Type B pancreatic cell (in vitro differentiated cells): ENCODE results near the gene SNAP29. TPM values are rescaled to one million over a fixed set of nuclear protein-coding genes. Genes with fewer than 3 reads are reported as not detected.
"Not testable (repeated sequence)": the region's sequence is repeated elsewhere in the genome, so short reads cannot be mapped to it uniquely, and the experiment has no call there.

Experiments
- DNase-seq: peaks from one replicate; pipeline ENCODE4 v3.0.0; 2021; ENCODE audit warnings: mixed read lengths; ENCODE audit not compliant: unreplicated experiment; ENCODE audit errors: extremely low spot score
- H3K27ac Mint-ChIP-seq: 2 replicates; pipeline ENCODE4 v1.8.0; 2021; ENCODE audit warnings: mild to moderate bottlenecking, mixed read lengths
- H3K27me3 Mint-ChIP-seq: 2 replicates; pipeline ENCODE4 v1.8.0; 2021; ENCODE audit warnings: mixed read lengths
- H3K36me3 Mint-ChIP-seq: 2 replicates; pipeline ENCODE4 v1.8.0; 2021; ENCODE audit warnings: mixed read lengths
- H3K4me1 Mint-ChIP-seq: one replicate; pipeline ENCODE4 v1.8.0; 2021; ENCODE audit warnings: mixed read lengths; ENCODE audit not compliant: unreplicated experiment
- H3K4me3 Mint-ChIP-seq: 2 replicates; pipeline ENCODE4 v1.8.0; 2021; ENCODE audit warnings: mild to moderate bottlenecking, mixed read lengths
- H3K9me3 Mint-ChIP-seq: 2 replicates; pipeline ENCODE4 v1.8.0; 2021; ENCODE audit warnings: mixed read lengths
- total RNA-seq: library from RNA; stranded (reverse); gene quantifications from 2 replicates; pipeline ENCODE4 v1.2.1, GENCODE V29; 2021; ENCODE audit warnings: low replicate concordance
- TF ChIP-seq, protein P1 (sequence below): fragments of 200-600 bp; sonication (generic); conservative IDR thresholded peaks from 2 replicates; pipeline ENCODE4 v1.5.0; 2021; ENCODE audit warnings: antibody characterized with exemption, mild to moderate bottlenecking

SNAP29 gene
- total RNA-seq, 1 donor from 2014 or later, result 20.4 TPM

DNA sequence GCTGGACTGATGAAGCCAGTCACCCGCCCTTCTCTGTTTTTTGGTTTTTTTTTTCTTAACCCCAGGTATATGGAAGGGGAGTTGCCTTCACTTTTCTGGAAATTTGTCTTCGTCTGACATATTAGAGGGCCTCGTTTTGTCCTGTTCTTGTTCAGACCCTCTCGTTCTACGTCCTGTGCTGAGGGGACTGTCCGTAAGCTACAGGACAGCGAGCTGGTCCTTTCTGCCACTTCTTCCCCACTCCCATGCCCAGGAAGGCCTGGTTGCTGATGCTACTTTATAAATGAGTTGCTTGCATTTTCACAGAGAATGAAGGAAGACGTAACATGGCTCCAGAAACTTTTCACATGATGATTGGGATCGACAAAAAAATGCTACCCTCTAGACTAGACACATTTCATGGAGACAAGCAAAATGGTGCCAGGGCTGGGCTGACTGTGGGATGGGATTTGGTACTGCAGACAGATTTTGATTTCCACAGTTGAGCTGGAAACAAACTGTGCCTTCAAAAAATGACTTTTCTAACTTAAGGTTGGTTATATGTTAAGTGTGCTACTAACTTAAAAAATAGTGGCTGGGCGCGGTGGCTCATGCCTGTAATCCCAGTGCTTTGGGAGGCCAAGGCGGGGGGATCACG, 31.2 kb downstream of the SNAP29 start:
- peaks cover 14% of the 10 kb centered on the region for H3K36me3 Mint-ChIP-seq
- no peaks in the 10 kb centered on the region for H3K9me3 Mint-ChIP-seq
- H3K27ac Mint-ChIP-seq, result no peak overlapping the region
- no peak overlapping the region for H3K4me3 Mint-ChIP-seq
- H3K4me1 Mint-ChIP-seq, result peaks cover 14% of the 10 kb centered on the region
- DNase-seq, result no peak
- H3K27me3 Mint-ChIP-seq, result no peaks in the 10 kb centered on the region
- TF ChIP-seq, protein P1, sequence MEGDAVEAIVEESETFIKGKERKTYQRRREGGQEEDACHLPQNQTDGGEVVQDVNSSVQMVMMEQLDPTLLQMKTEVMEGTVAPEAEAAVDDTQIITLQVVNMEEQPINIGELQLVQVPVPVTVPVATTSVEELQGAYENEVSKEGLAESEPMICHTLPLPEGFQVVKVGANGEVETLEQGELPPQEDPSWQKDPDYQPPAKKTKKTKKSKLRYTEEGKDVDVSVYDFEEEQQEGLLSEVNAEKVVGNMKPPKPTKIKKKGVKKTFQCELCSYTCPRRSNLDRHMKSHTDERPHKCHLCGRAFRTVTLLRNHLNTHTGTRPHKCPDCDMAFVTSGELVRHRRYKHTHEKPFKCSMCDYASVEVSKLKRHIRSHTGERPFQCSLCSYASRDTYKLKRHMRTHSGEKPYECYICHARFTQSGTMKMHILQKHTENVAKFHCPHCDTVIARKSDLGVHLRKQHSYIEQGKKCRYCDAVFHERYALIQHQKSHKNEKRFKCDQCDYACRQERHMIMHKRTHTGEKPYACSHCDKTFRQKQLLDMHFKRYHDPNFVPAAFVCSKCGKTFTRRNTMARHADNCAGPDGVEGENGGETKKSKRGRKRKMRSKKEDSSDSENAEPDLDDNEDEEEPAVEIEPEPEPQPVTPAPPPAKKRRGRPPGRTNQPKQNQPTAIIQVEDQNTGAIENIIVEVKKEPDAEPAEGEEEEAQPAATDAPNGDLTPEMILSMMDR, result no peak

DNA sequence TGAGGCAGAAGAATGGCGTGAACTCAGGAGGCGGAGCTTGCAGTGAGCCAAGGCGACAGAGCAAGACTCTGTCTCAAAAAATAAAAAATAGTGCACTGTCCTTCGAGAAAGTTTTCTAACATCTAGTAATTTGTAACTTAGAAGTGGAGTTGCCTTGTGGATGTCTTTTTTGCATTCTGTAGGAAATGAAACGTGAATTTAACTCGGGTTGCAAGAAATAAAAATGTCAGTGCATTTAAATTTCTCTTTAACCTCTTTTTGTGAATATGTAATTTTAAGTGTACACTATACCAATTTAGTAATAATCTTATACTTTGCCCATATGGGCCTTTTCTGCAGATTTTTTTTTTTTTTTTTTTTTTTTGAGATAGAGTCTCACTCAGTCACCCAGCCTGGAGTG, 32.2 kb downstream of the SNAP29 start:
- Mint-ChIP-seq H3K27ac (no peak overlapping the region), H3K4me3 (no peak overlapping the region), H3K27me3 (no peaks in the 10 kb centered on the region), H3K9me3 (no peaks in the 10 kb centered on the region), H3K4me1 (peaks cover 6% of the 10 kb centered on the region), H3K36me3 (peaks cover 14% of the 10 kb centered on the region)
- no peak for DNase-seq
- TF ChIP-seq, protein P1, result no peak

DNA sequence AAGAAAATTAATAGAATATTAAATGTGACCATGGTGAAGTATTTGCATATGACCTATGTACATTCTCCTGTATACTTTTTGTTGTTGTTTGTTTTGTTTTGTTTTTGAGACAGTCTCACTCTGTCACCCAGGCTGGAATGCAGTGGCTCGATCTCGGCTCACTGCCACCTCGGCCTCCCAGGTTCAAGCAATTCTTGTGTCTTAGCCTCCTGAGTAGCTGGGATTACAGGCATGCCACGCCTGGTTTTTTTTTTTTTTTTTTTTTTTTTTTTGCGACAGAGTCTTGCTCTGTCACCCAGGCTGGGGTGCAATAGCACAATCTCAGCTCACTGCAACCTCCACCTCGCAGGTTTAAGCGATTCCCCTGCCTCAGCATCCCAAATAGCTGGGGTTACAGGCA, 38.9 kb downstream of the SNAP29 start:
- not testable (repeated sequence) for H3K27me3 Mint-ChIP-seq, H3K4me1 Mint-ChIP-seq, H3K9me3 Mint-ChIP-seq, H3K27ac Mint-ChIP-seq, H3K36me3 Mint-ChIP-seq, DNase-seq, H3K4me3 Mint-ChIP-seq

DNA sequence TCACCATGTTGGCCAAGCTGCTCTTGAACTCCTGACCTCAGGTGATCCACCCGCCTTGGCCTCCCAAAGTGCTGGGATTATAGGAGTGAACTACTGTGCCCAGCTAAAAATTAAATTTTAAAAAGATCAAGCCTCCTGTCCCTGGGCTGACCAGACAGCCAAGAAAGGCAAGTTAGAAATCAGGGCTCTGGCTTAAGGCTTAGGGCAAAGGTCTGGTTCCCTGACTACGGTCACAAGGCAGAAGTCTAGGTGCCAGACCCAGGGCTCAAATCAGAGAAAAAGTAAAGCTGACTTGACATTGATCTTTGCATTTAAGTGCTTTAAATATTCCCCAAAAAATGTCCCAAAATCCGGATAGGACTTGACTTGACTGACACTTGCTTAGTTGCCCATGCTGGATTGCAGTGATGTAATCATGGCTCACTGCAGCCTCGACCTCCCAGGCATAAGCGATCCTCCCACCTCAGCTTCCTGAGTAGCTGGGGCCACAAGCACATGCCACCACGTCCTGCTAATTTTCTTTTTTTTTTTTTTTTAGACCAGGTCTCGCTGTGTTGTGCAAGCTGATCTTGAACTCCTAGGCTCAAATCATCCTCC, 41.1 kb downstream of the SNAP29 start:
- TF ChIP-seq, protein P1, result no peak
- Mint-ChIP-seq H3K27ac (no peak overlapping the region), H3K4me3 (no peak overlapping the region), H3K9me3 (no peaks in the 10 kb centered on the region), H3K36me3 (no peaks in the 10 kb centered on the region), H3K27me3 (no peaks in the 10 kb centered on the region), H3K4me1 (no peaks in the 10 kb centered on the region)
- DNase-seq, result no peak

DNA sequence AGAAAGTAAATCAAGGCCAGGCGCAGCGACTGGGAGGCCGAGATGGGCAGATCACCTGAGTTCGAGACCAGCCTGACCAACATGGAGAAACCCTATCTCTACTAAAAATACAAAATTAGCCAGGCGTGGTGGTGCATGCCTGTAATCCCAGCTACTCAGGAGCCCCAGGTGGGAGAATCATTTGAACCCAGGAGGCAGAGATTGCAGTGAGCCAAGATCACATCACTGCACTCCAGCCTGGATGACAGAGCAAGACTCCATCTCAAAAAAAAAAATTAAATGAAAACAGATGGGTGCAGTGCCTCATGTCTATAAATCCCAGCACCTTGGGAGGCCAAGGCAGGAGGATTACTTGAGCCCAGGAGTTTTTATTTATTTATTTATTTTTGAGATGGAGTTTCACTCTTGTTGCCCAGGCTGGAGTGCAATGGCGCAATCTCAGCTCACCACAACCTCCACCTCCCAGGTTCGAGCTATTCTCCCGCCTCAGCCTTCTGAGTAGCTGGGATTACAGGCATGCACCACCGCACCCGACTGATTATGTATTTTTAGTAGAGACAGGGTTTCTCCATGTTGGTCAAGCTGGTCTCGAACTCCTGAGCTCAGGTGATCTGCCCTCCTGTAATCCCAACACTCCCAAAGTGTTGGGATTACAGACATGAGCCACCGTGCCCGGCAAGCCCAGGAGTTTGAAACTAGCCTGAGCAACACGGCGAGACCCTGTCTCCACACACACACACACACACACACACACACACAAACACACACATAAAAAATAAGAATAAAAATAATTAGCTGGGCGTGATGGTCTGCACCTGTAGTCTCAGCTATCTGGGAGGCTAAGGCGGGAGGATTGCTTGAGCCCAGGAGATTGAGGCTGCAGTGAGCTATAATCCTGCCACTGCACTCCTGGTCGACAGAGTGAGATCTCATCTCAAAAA, 42.6 kb downstream of the SNAP29 start:
- not testable (repeated sequence) for H3K4me1 Mint-ChIP-seq, H3K9me3 Mint-ChIP-seq, H3K4me3 Mint-ChIP-seq, H3K27ac Mint-ChIP-seq, H3K27me3 Mint-ChIP-seq, H3K36me3 Mint-ChIP-seq, DNase-seq

DNA sequence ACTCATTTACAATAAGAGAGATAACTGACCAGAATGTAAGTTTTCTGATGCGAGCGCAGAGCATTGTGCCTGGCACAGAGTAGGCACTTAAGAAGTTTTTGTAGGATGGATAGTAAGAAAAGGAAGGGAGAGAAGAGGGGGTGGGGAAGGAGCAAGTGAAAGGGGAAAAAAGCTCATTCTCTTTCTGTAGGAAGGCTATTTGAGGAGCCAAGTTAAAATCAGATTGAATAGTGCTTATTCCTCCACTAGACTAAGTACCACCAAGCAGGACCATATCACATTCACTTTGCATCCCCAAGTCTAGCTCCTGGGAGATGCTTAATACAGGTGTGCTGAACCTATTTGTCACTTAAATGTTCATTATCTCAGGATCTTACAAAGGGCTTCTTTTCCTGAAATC, 44.3 kb downstream of the SNAP29 start:
- Mint-ChIP-seq H3K27ac (no peak overlapping the region), H3K4me3 (no peak overlapping the region), H3K9me3 (no peaks in the 10 kb centered on the region), H3K27me3 (peaks cover 4% of the 10 kb centered on the region), H3K36me3 (no peaks in the 10 kb centered on the region), H3K4me1 (no peaks in the 10 kb centered on the region)
- TF ChIP-seq, protein P1, result no peak
- DNase-seq, result no peak
